Tibial nerve (tissue), 4 donors: Measurements from ENCODE around the gene NTMT2. TPM values are rescaled to one million over a fixed set of nuclear protein-coding genes. Genes with fewer than 3 reads are reported as not detected.
"Not testable (repeated sequence)": the region's sequence is repeated elsewhere in the genome, so short reads cannot be mapped to it uniquely, and the experiment has no call there.

ENCODE experiments used
- DNase-seq, 2 donors: peaks; one replicate each; pipeline ENCODE4 v3.0.0-alpha.2; 2019; ENCODE audit warnings: low spot score in 2 of 2
- H3K27ac ChIP-seq, 4 donors: fragments of 200-600 bp; sonication (generic) in 3 of 4; one replicate each; pipeline ENCODE4 v1.5.1; 2017 to 2019; ENCODE audit warnings: mild to moderate bottlenecking in 1 of 4
- H3K27me3 ChIP-seq, 2 donors: fragments of 200-600 bp; sonication (generic) in 1 of 2; one replicate each; pipeline versions ENCODE4 v1.5.1 to v1.6.0; 2017 to 2019
- H3K36me3 ChIP-seq, 3 donors: fragments of 200-600 bp; sonication (generic); one replicate each; pipeline ENCODE4 v1.5.1; 2018 to 2019
- H3K4me1 ChIP-seq, 4 donors: fragments of 200-600 bp; sonication (generic) in 3 of 4; one replicate each; pipeline ENCODE4 v1.5.1; 2017 to 2019
- H3K4me3 ChIP-seq, 4 donors: fragments of 200-600 bp; sonication (generic) in 3 of 4; one replicate each; pipeline ENCODE4 v1.5.1; 2017 to 2019; ENCODE audit warnings: mild to moderate bottlenecking in 1 of 4, moderate library complexity in 1 of 4
- H3K9me3 ChIP-seq, 4 donors: fragments of 200-600 bp; sonication (generic) in 3 of 4; one replicate each; pipeline ENCODE4 v1.5.1; 2017 to 2019
- CTCF ChIP-seq, 5 experiments: fragments of 200-600 bp in 3 of 5; fragments of 450-650 bp in 2 of 5; sonication (generic) in 3 of 5; IDR thresholded peaks; one replicate each; pipeline ENCODE4 v1.5.1; 2016 to 2019; ENCODE audit warnings: antibody characterized with exemption in 5 of 5, mild to moderate bottlenecking in 3 of 5, moderate library complexity in 2 of 5
- EP300 ChIP-seq, 2 donors: sonication (generic); formaldehyde crosslinking; IDR thresholded peaks; one replicate each; pipeline ENCODE4 v1.6.1; 2017; ENCODE audit warnings: antibody characterized with exemption in 2 of 2, mild to moderate bottlenecking in 1 of 2
- POLR2A ChIP-seq, 2 donors: fragments of 450-650 bp; IDR thresholded peaks; one replicate each; pipeline ENCODE4 v1.6.1; 2017; ENCODE audit warnings: antibody characterized with exemption in 2 of 2, mild to moderate bottlenecking in 2 of 2, moderate library complexity in 2 of 2
- WGBS, 2 donors: methylation state at CpG; one replicate each; pipeline ENCODE4 v1.1.5; 2018; 5-methylcytosine and 5-hydroxymethylcytosine counted together
- total RNA-seq, 4 donors: library from RNA; depleted of rRNA; stranded (reverse); fragments of >200 nt; gene quantifications; one replicate each; pipeline ENCODE4 v1.1.0, GENCODE V29; 2016

Gene NTMT2
- total RNA-seq = not detected

- no peak for TF ChIP-seq EP300 (IDR thresholded peaks at IDR 0.05)
- no peak for TF ChIP-seq POLR2A (IDR thresholded peaks at IDR 0.05)
- no peak for TF ChIP-seq CTCF (IDR thresholded peaks at IDR 0.05)
- 49 to 52% methylated on average over 8 of the region's 8 CpGs for WGBS, 2 donors
- Histone ChIP-seq H3K36me3 (no peaks in the 10 kb centered on the region), H3K4me1 (no peaks in the 10 kb centered on the region), H3K27me3 (no peaks in the 10 kb centered on the region), H3K4me3 (no peak within 1 kb of the TSS), H3K9me3 (no peaks in the 10 kb centered on the region), H3K27ac (no peak within 1 kb of the TSS)
- DNase-seq = no peak
Observed at GRCh38 chr1:170145770-170146676, at the start of gene NTMT2. Gene NTMT2 (plus strand): TSS chr1:170145959. CDS start chr1:170146108, 149 bp downstream.

GRCh38 chr1:170095976-170096748, 49.6 kb upstream of the NTMT2 start:
- DNase-seq = no peak
- TF ChIP-seq POLR2A (IDR thresholded peaks at IDR 0.05) (no peak), EP300 (IDR thresholded peaks at IDR 0.05) (no peak), CTCF (IDR thresholded peaks at IDR 0.05) (no peak)

GRCh38 chr1:170096806-170097340, 48.9 kb upstream of the NTMT2 start:
- Histone ChIP-seq H3K9me3 (peaks cover 0 to 7% (median 0%) of the 10 kb centered on the region in 4 donors), H3K27me3 (no peaks in the 10 kb centered on the region), H3K4me3 (no peak overlapping the region), H3K27ac (no peak overlapping the region), H3K36me3 (no peaks in the 10 kb centered on the region), H3K4me1 (peaks cover 0 to 8% (median 0%) of the 10 kb centered on the region in 4 donors)
- DNase-seq = no peak
- TF ChIP-seq EP300 (IDR thresholded peaks at IDR 0.05) (no peak), CTCF (IDR thresholded peaks at IDR 0.05) (no peak), POLR2A (IDR thresholded peaks at IDR 0.05) (no peak)
- WGBS, 2 donors = 71 to 72% methylated on average over 4 of the region's 4 CpGs

More at GRCh38 chr1:170095976-170096748, 49.6 kb upstream of the NTMT2 start:
- Histone ChIP-seq H3K4me1 (peaks cover 0 to 8% (median 0%) of the 10 kb centered on the region in 4 donors), H3K9me3 (peaks cover 0 to 7% (median 0%) of the 10 kb centered on the region in 4 donors), H3K27ac (no peak overlapping the region), H3K4me3 (no peak overlapping the region), H3K27me3 (no peaks in the 10 kb centered on the region), H3K36me3 (no peaks in the 10 kb centered on the region)

- 8 to 12% methylated on average over 4 of the region's 4 CpGs for WGBS, 2 donors
- H3K9me3 ChIP-seq = peaks cover 0 to 7% (median 0%) of the 10 kb centered on the region in 4 donors
- TF ChIP-seq EP300 (IDR thresholded peaks at IDR 0.05) = no peak
- TF ChIP-seq CTCF (IDR thresholded peaks at IDR 0.05) = no peak
- TF ChIP-seq POLR2A (IDR thresholded peaks at IDR 0.05) = no peak
- H3K27me3 ChIP-seq = no peaks in the 10 kb centered on the region
- H3K4me1 ChIP-seq = peaks cover 0 to 8% (median 0%) of the 10 kb centered on the region in 4 donors
- no peak overlapping the region for H3K27ac ChIP-seq
- no peaks in the 10 kb centered on the region for H3K36me3 ChIP-seq
- DNase-seq = no peak
- no peak overlapping the region for H3K4me3 ChIP-seq
Observed at GRCh38 chr1:170097449-170097948, 48.3 kb upstream of the NTMT2 start.

- not testable (repeated sequence) for H3K9me3 ChIP-seq, H3K27me3 ChIP-seq, DNase-seq, H3K4me3 ChIP-seq, H3K27ac ChIP-seq, H3K4me1 ChIP-seq, H3K36me3 ChIP-seq
- 75 to 91% methylated on average over 8 of the region's 8 CpGs for WGBS, 2 donors
Observed at GRCh38 chr1:170113140-170113539, 32.6 kb upstream of the NTMT2 start.
